Activated CD8-positive, alpha-beta T cell treated with anti-CD3 and anti-CD28 coated beads, Interleukin-2, amount 10 ng/mL, durations not matched to agents 7 days and 5 days (primary cell): ENCODE measurements around the gene ADNP. TPM values are rescaled to one million over a fixed set of nuclear protein-coding genes. Genes with fewer than 3 reads are reported as not detected.

Experiments used
- ATAC-seq: fragments of 150-1000 bp; cut with Tn5 transposase; one replicate; pipeline ENCODE4 v1.10.0; 2021; ENCODE audit warnings: moderate library complexity
- CTCF ChIA-PET: fragments of 350-600 bp; sonication (Branson Sonifier 250); formaldehyde crosslinking; loops from one replicate; lab custom pipeline; 2021; ENCODE audit warnings: antibody characterized with exemption; lab: Charles Lee
- POLR2A ChIA-PET: fragments of 350-600 bp; sonication (Branson Sonifier 250); formaldehyde crosslinking; loops from one replicate; lab custom pipeline; 2021; ENCODE audit warnings: antibody characterized with exemption; lab: Charles Lee
- DNase-seq: peaks from one replicate; pipeline ENCODE4 v3.0.0-alpha.2; 2020
- H3K27ac Mint-ChIP-seq: one replicate; pipeline ENCODE4 v1.8.0; 2021; ENCODE audit warnings: mild to moderate bottlenecking, mixed read lengths
- H3K27me3 Mint-ChIP-seq: one replicate; pipeline ENCODE4 v1.8.0; 2021; ENCODE audit warnings: low read depth, mixed read lengths
- H3K36me3 Mint-ChIP-seq: one replicate; pipeline ENCODE4 v1.8.0; 2021; ENCODE audit warnings: low read depth, mixed read lengths
- H3K4me1 Mint-ChIP-seq: one replicate; pipeline ENCODE4 v1.8.0; 2021; ENCODE audit warnings: low read depth, mixed read lengths
- H3K4me3 Mint-ChIP-seq: one replicate; pipeline ENCODE4 v1.8.0; 2021; ENCODE audit warnings: mild to moderate bottlenecking, mixed read lengths
- H3K9me3 Mint-ChIP-seq: one replicate; pipeline ENCODE4 v1.8.0; 2022; ENCODE audit warnings: mixed read lengths; ENCODE audit not compliant: insufficient read depth
- total RNA-seq, 2 experiments: library from RNA; stranded (reverse); gene quantifications; one replicate each; pipeline ENCODE4 v1.2.3, GENCODE V29; 2021

The ADNP gene
- total RNA-seq, 2 experiments from 2014 or later, result 62.5 to 67.6 TPM

DNA sequence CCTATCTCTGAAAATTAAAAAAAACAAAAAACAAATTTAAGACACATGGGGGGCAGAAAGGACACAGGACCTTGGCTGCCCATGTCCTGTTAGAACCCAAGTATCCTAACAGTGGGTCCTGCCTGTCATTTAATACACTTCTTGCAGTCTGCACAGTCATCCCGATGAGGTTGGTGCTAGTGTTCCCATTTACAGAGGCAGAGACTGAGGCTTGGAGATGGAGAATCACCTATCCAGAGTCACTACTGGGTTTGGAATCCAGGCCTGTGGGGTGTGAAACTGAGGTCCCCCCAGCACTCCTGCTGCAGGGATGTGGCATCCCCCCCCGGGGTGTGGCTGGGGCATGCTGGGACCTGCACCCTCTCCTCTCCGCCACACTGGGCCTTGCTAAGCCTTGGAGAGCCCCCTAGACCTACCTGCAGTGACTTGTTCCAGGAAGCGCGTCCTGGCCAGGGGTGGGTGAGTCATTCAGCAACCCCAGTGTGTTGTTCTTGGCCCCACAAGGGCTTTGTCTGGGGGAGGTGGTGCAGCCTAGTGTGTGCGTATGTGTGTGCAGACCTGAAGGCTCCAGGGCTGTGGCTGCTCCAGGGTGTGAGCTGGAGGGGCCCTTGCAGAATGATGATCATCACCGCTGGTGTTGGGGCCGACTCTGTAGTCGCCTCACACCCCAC is 86.7 kb downstream of the ADNP start:
- ChIA-PET CTCF (interaction anchor here (1.0 to 2.7 kb wide), 4 partner anchors 26 to 87 kb away, joined by 4 to 30 read pairs (median 8); partner anchors contain the start of genes ADNP and BCAS4), POLR2A (interaction anchor here (1.3 to 1.5 kb wide), 2 partner anchors 18 to 86 kb away, joined by 3 to 8 read pairs; partner anchors contain the start of gene ADNP)
- H3K9me3 Mint-ChIP-seq, result no peaks in the 10 kb centered on the region
- H3K4me1 Mint-ChIP-seq, result peaks cover 42% of the 10 kb centered on the region
- ATAC-seq, result peak; percentile 98
- peak overlapping the region; percentile 89 for H3K27ac Mint-ChIP-seq
- no peaks in the 10 kb centered on the region for H3K27me3 Mint-ChIP-seq
- peak; percentile 85 for DNase-seq
- H3K36me3 Mint-ChIP-seq, result peaks cover 13% of the 10 kb centered on the region
- H3K4me3 Mint-ChIP-seq, result peak overlapping the region; percentile 25

DNA sequence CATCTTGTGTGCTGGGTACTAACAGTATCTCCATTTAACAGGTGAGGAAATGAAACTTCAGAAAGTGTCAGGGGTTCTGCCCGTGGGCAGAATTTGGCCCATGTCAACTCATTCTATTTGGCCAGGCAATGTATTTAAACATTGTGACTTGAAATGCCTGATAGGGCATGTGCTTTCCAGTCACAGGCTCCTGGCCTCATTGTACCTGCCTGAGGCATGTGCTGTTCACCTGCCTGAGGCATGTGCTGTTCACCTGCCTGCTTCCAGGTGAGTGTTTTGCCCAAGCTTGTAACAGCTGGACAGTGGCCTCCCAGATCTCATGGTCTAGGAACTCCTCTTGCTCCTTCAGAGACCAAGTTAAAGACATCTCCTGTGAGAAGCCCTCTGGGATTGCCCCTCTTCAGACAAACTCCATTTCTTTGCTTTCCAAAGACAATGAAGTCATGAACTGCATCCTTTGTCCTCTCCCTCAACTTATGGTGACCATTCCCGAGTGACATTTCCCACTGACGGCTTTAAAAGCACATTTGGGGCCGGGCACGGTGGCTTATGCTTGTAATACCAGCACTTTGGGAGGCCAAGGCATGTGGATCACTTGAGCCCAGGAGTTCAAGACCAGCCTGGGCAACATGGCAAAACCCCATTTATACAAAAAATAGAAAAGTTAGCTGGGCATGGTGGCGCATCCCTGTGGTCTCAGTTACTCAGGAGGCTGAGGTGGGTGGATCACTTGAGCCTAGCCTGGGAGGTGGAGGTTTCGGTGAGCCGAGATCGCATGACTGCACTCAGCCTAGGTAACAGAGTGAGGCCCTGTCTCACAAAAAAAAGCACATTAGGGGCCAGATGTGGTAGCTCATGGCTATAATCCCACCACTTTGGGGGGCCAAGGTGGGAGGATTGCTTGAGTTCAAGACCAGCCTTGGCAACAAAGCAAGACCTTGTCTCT is 87.6 kb downstream of the ADNP start:
- ChIA-PET POLR2A (interaction anchor here (1.3 kb wide), 1 partner anchor 17 kb away, joined by 3 read pairs; no protein-coding TSS in a partner anchor), CTCF (interaction anchor here (1.7 to 2.7 kb wide), 3 partner anchors 25 to 85 kb away, joined by 7 to 30 read pairs (median 9); partner anchors contain the start of gene BCAS4)
- DNase-seq, result no peak
- H3K27me3 Mint-ChIP-seq, result no peaks in the 10 kb centered on the region
- no peak for ATAC-seq
- H3K9me3 Mint-ChIP-seq, result no peaks in the 10 kb centered on the region
- peaks cover 42% of the 10 kb centered on the region for H3K4me1 Mint-ChIP-seq
- peak overlapping the region; percentile 89 for H3K27ac Mint-ChIP-seq
- H3K36me3 Mint-ChIP-seq, result peaks cover 13% of the 10 kb centered on the region
- no peak overlapping the region for H3K4me3 Mint-ChIP-seq

DNA sequence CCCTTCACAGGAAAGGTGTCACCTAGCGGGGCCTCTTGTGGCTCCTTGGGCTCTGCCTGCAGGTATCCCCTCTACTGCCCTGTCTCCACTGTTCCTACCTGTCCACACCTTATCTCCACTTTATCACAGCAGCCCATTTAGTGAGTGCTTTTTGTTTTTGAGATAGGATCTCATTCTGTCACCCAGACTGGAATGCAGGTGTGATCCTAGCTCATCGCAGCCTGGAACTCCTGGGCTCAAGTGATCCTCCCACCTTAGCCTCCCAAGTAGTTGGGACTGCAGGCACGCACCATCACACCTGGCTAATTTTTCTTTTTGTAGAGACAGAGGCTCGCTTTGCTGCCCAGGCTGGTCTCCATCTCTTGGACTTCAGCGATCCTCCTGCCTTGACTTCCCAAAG is 88.4 kb downstream of the ADNP start:
- no peaks in the 10 kb centered on the region for H3K9me3 Mint-ChIP-seq
- POLR2A ChIA-PET, result interaction anchor here (1.3 kb wide), 1 partner anchor 17 kb away, joined by 3 read pairs; no protein-coding TSS in a partner anchor
- no peak overlapping the region for H3K4me3 Mint-ChIP-seq
- peak overlapping the region; percentile 23 for H3K27ac Mint-ChIP-seq
- CTCF ChIA-PET, result no interaction called here
- peaks cover 16% of the 10 kb centered on the region for H3K36me3 Mint-ChIP-seq
- peaks cover 46% of the 10 kb centered on the region for H3K4me1 Mint-ChIP-seq
- H3K27me3 Mint-ChIP-seq, result no peaks in the 10 kb centered on the region
- ATAC-seq, result no peak
- no peak for DNase-seq

Other genes with a start within 250 kb of the ADNP start
- gene RIPOR3, start 239.9 kb downstream of the ADNP start, total RNA-seq, result not detected
- 1 to 10 TPM; 4.3 to 6.0 TPM for gene PARD6B, start 199.9 kb downstream of the ADNP start, total RNA-seq
- 10 to 100 TPM; 29.3 to 32.6 TPM for gene BCAS4, start 136.4 kb downstream of the ADNP start, total RNA-seq
- gene DPM1, start 27.1 kb upstream of the ADNP start, total RNA-seq, result 10 to 100 TPM; 50.6 to 53.0 TPM
- gene MOCS3, start 27.4 kb upstream of the ADNP start, total RNA-seq, result 1 to 10 TPM; 4.8 to 5.7 TPM
- not detected for gene KCNG1, start 91.7 kb upstream of the ADNP start, total RNA-seq